Adipocyte (in vitro differentiated cells): Measurements from ENCODE around the gene FBP1.
"Not testable (repeated sequence)": the region's sequence is repeated elsewhere in the genome, so short reads cannot be mapped to it uniquely, and the experiment has no call there.

Experiments
- DNase-seq: peaks from one replicate; pipeline ENCODE4 v3.0.0-alpha.2; 2015; ENCODE audit warnings: low read depth
- H3K27me3 ChIP-seq: replicated peaks from 2 replicates; pipeline ENCODE4 v1.7.0; 2013; ENCODE audit warnings: mild to moderate bottlenecking, low read length, moderate library complexity; ENCODE audit not compliant: control insufficient read depth, insufficient read depth
- H3K36me3 ChIP-seq: 2 replicates; pipeline ENCODE4 v1.7.0; 2013; ENCODE audit warnings: low read length, mild to moderate bottlenecking, moderate library complexity; ENCODE audit not compliant: control insufficient read depth, insufficient read depth, severe bottlenecking
- H3K4me1 ChIP-seq: 2 replicates; pipeline ENCODE4 v1.7.0; 2013; ENCODE audit warnings: mild to moderate bottlenecking, low read length, moderate library complexity; ENCODE audit not compliant: control insufficient read depth, insufficient read depth
- H3K4me3 ChIP-seq: 2 replicates; pipeline ENCODE4 v1.7.0; 2013; ENCODE audit warnings: mild to moderate bottlenecking, low read length, moderate library complexity
- H3K9ac ChIP-seq: 2 replicates; pipeline ENCODE4 v1.7.0; 2013; ENCODE audit warnings: mild to moderate bottlenecking, low read length, moderate library complexity
- H3K9me3 ChIP-seq: 2 replicates; pipeline ENCODE4 v1.7.0; 2013; ENCODE audit warnings: mild to moderate bottlenecking, low read length, moderate library complexity; ENCODE audit not compliant: control insufficient read depth

The FBP1 gene

DNA sequence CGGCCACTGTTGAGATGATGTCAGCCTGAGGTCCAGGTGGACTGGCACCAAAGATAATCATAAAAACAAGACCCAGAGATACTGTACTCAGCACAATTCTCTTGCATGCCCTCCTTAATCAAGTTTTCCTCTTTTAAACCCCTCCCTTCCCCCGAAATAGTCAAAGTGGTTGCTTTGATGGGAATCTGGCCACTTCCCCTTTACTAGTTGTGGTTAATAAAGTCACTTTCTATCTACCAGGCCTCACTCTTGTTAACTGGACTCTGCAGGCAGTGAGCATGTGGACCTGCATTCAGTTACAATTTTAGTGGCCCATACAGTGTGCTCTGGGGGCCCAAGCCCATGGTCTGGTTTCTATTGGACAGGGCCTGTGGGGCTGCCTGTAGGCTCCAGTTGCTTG is 63.2 kb downstream of the FBP1 start:
- no peaks in the 10 kb centered on the region for H3K4me1 ChIP-seq
- H3K36me3 ChIP-seq, result no peaks in the 10 kb centered on the region
- DNase-seq, result no peak
- H3K9ac ChIP-seq, result no peak overlapping the region
- H3K27me3 ChIP-seq, result peaks cover 10% of the 10 kb centered on the region
- H3K9me3 ChIP-seq, result no peaks in the 10 kb centered on the region
- no peak overlapping the region for H3K4me3 ChIP-seq

DNA sequence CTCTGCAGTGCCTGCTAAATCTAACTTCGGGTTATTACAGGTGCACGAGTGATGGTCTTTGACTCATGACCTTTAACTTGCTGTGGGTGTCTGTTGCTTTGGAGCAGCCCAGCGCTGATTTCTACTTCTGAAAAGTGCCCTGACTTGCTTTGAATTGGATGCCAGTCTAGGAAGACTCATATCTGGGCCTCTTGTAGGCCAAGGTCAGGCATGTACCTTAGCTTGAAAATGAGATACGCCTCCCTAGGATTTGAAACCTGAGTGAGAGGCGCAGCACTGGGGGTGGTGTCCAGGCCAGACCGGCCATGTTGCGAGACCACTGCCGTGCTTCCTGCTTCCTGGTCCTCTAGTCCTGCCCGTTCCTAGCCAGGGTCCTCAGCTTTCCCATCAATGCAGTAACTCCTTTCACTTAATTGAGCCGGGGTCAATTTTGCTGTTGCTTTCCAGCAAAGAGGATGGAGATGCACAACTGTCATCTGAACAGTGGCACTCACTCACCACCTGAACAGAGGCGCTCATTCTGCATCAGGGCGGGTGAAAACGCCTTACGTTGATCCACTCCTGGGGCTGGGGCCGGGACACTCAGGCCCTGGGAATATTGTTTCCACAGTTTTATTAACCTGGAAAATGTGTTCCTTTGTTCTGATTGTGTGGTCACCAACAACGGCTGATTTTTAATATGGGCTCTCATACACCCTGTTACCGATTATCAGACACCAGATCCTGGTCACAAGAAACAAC is 70.2 kb downstream of the FBP1 start:
- Histone ChIP-seq H3K4me1 (no peaks in the 10 kb centered on the region), H3K27me3 (peaks cover 19% of the 10 kb centered on the region)
- DNase-seq, result no peak

DNA sequence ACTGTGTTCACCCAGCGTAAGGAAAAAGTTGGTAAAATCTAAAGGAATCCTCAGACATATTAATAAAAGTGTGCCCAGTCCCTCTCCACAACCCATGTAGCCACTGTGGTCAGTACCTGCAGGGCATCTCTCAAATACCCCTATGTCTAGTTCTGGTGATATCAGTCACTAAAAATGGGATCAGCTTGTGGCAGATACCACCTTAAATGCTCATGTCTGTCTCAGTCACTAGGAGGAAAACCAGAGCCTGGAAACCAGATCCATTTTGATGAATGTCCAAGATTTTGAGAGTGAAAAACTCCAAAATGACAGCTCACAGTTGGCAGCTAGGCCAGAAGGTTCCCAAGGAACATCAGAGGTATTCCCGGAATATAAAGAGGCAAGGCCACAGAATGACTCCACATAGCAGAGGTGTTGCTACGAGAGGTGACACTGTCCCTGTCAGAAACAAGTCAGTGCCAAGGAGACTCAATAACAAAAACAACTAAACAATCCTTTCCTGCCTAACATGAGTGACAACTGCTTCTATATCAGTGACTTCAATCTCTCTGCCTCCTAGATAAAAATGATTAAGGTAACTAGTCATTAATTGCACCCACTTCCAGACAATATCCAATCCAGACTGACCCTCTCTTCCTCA is 70.9 kb downstream of the FBP1 start:
- no peaks in the 10 kb centered on the region for H3K4me1 ChIP-seq
- H3K36me3 ChIP-seq, result no peaks in the 10 kb centered on the region
- no peak for DNase-seq
- no peak overlapping the region for H3K4me3 ChIP-seq
- H3K9ac ChIP-seq, result no peak overlapping the region
- H3K27me3 ChIP-seq, result peaks cover 19% of the 10 kb centered on the region
- H3K9me3 ChIP-seq, result no peaks in the 10 kb centered on the region

More for the DNA sequence above, 70.2 kb downstream of the FBP1 start:
- H3K4me3 ChIP-seq, result no peak overlapping the region
- H3K36me3 ChIP-seq, result no peaks in the 10 kb centered on the region
- H3K9me3 ChIP-seq, result no peaks in the 10 kb centered on the region
- no peak overlapping the region for H3K9ac ChIP-seq

DNA sequence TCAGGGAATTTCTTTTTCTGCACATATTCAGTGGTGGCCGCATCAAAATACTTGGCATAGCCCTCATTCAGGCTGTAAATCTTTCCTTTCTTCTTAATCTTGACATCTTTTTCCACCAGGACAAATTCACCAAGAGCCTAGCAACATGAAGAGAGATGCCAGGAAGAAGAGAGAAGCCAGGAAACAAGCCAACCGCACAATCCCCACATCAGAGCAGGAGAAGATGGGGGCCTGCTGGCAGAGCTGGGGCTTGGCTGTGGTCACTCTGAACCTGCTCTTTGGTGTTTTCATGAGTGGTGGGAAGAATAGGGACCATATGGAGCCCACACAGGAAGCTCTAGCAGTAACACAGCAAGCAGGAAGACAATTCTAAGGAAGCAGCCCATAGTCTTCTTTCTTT is 72.0 kb downstream of the FBP1 start:
- no peak for DNase-seq
- Histone ChIP-seq H3K4me1 (no peaks in the 10 kb centered on the region), H3K9me3 (no peaks in the 10 kb centered on the region), H3K36me3 (no peaks in the 10 kb centered on the region), H3K4me3 (no peak overlapping the region), H3K27me3 (peaks cover 13% of the 10 kb centered on the region), H3K9ac (no peak overlapping the region)

DNA sequence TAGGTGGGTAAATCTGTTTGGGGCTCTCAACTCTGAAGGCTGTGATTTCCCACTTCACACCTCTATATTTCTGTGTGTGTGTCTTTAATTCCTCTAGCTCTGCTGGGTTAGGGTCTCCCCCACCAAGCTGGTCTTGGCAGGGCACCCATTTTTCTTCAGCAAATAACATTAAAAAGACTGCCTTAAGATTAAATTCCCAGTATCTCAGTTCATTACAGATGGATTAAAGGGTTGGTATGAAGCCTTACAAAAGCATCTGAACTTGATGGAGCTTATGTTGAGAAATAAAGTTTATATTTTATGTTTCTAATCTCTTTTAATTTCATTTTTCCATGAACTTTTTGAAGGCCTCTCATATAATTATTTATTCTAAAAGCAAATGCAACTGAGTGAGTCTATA is 72.8 kb downstream of the FBP1 start:
- Histone ChIP-seq H3K4me3 (no peak overlapping the region), H3K9me3 (no peaks in the 10 kb centered on the region), H3K4me1 (no peaks in the 10 kb centered on the region), H3K36me3 (no peaks in the 10 kb centered on the region), H3K27me3 (peaks cover 9% of the 10 kb centered on the region), H3K9ac (no peak overlapping the region)
- no peak for DNase-seq

DNA sequence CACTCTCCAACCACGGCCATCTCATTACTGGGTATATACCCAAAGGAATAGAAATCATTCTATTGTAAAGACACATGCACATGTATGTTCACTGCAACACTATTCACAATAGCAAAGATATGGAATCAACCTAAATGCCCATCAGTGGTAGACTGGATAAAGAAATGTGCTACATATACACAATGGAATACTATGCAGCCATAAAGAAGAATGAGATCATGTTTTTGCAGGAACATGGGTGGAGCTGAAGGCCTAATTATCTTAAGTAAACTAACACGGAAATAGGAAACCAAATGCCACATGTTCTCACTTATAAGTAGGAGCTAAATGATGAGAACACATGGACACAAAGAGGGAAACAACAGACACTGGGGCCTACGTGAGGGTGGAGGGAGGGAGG is 75.0 kb downstream of the FBP1 start:
- not testable (repeated sequence) for H3K27me3 ChIP-seq, H3K4me1 ChIP-seq, DNase-seq, H3K9ac ChIP-seq, H3K36me3 ChIP-seq, H3K9me3 ChIP-seq, H3K4me3 ChIP-seq

DNA sequence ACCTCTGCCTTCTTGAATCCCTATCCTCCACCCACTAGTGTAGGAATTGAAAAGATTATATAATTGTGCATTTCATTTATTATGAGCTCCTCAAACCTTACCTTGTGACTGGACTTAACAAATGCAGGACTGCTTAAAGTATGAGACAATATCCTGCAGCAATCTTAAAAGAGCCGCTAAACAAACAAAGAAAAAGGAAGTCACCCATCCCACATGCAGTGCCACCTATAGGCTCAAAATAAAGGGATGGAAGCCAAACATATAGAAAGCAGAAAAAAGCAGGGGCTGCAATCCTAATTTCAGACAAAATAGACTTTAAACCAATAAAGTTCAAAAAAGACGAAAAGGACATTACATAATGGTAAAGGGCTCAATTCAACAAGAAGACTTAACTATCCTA is 75.8 kb downstream of the FBP1 start:
- Histone ChIP-seq H3K27me3 (no peaks in the 10 kb centered on the region), H3K9me3 (no peaks in the 10 kb centered on the region), H3K4me1 (no peaks in the 10 kb centered on the region), H3K4me3 (no peak overlapping the region), H3K9ac (no peak overlapping the region), H3K36me3 (no peaks in the 10 kb centered on the region)
- DNase-seq, result no peak

DNA sequence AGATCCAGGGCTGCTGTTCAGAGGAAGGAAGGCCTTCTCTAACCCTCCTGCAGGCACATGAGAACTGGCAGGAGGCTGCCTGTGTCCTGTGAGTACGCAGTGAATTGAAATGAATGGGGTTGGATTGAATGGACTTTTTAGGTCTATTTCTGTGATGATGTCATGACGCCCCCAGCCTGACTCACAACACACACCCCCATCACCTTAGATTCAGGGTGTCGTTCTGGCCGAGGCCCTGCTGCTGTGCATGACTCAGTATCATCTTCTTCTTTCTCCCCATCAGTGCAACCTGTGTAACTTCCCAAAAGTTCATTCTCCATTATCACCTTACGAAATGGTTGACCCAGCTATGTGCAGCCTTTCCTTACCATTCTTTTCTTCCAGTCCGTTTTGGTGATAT is 79.1 kb downstream of the FBP1 start:
- Histone ChIP-seq H3K36me3 (no peaks in the 10 kb centered on the region), H3K4me1 (no peaks in the 10 kb centered on the region), H3K4me3 (no peak overlapping the region), H3K9me3 (no peaks in the 10 kb centered on the region), H3K27me3 (no peaks in the 10 kb centered on the region), H3K9ac (no peak overlapping the region)
- no peak for DNase-seq

DNA sequence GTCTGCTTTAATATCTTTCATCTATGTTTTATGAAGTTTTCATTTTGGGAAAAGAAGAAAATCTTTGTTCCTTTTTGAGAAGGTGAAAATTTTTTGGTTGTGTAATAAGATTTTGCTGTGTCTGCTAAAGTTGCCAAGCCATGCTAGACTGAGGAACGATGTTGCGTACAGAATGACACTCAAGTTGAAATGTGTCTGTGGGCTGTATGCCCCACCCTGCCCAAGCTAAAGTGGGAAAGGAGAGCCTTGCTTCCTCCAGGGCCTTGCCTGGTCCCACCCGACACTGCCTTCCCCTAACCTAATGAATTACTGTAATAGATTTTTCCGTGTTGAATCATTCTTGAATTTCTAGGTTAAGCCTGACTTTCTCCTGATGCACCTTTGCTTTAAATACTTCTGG is 81.9 kb downstream of the FBP1 start:
- H3K36me3 ChIP-seq, result no peaks in the 10 kb centered on the region
- H3K4me1 ChIP-seq, result no peaks in the 10 kb centered on the region
- no peaks in the 10 kb centered on the region for H3K9me3 ChIP-seq
- no peaks in the 10 kb centered on the region for H3K27me3 ChIP-seq
- DNase-seq, result no peak
- H3K4me3 ChIP-seq, result no peak overlapping the region
- H3K9ac ChIP-seq, result no peak overlapping the region

DNA sequence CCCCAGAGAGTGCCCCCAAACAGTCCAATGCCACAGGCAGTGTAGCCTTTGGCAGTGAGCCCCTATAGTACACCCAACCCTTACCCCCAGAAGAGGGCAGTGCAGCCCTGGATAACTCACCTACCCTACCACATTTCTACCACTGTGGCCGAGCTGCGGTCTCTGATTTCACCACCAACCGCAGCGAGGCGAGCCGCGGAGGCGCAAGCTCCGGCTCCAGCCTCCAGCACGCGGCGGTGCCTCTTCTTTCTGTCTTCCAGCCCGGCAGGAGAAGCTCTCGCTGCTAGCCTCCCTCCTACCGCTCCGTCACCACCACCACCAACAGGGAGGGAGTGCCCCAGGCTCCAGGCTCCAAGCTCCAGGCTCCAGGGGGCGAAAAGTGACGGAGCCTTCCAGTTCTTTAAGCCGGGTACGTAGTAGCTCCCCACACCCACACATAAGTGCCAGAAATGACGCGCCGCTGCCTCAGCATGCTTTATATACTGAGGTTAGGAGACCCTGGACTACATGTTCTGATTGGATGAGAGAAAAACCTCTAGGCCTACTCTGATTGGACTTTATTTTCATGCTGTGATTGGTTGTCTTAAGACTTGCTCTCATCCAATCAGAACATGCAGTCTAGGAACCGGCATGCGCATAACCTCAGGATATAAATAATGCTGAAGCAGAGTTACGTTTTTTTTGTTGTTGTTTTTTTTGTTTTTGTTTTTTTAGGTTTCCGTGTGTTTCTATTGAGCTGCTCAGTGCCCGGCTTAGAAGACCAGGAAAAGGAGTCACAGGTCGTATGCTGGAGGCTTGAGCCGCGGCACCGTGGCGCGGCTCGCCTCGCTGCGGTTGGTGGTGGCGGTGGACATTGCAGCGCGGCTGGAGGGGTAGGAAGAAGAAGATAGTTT is 84.6 kb downstream of the FBP1 start, which contains the start of gene PCAT7:
Gene PCAT7 (plus strand): TSS at position 645 of the 893 bp plus-strand sequence.
- no peak within 1 kb of the TSS for H3K9ac ChIP-seq
- peaks cover 6% of the 10 kb centered on the region for H3K27me3 ChIP-seq
- peak within 1 kb of the TSS; percentile 54 for H3K4me3 ChIP-seq
- no peaks in the 10 kb centered on the region for H3K36me3 ChIP-seq
- no peaks in the 10 kb centered on the region for H3K9me3 ChIP-seq
- no peaks in the 10 kb centered on the region for H3K4me1 ChIP-seq
- DNase-seq, result peak; percentile 7

DNA sequence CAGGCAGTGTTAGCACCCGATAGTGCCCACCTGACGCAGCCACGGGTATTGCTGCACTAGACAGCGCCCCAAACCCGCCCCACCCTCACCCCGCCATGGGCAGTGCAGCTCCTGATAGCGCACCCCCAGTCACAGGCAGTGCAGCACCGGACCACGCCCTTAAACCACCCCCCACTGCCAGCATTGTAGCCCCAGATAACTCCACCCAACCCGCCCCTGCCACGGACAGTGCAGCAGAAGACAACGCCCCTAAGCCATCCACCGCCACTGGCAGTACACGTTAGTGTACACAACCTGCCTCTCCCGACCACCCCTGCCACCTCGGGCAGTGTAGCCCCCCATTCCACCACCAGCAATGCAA is 85.3 kb downstream of the FBP1 start:
- Histone ChIP-seq H3K4me1 (no peaks in the 10 kb centered on the region), H3K36me3 (no peaks in the 10 kb centered on the region), H3K9ac (no peak overlapping the region), H3K4me3 (no peak overlapping the region), H3K9me3 (no peaks in the 10 kb centered on the region), H3K27me3 (peaks cover 6% of the 10 kb centered on the region)
- no peak for DNase-seq
